PFSK-1 (cell line): ENCODE measurements around the gene NEGR1.

ENCODE experiments used
- FOXP2 ChIP-seq: optimal IDR thresholded peaks from 2 replicates; pipeline ENCODE3; 2011; ENCODE audit warnings: borderline replicate concordance, control low read depth, inconsistent platforms; ENCODE audit not compliant: insufficient read depth; ENCODE audit errors: extremely low read length, extremely low read depth
- POLR2AphosphoS5 ChIP-seq: IDR thresholded peaks from 2 replicates; pipeline ENCODE4 v1.6.1; 2012; ENCODE audit warnings: low read depth, mild to moderate bottlenecking, control low read depth, low read length, moderate library complexity
- SIN3A ChIP-seq: IDR thresholded peaks from 2 replicates; pipeline ENCODE4 v1.6.1; 2012; ENCODE audit warnings: mild to moderate bottlenecking, low read length, moderate library complexity, borderline replicate concordance; ENCODE audit not compliant: insufficient read depth
- TAF1 ChIP-seq: IDR thresholded peaks from 2 replicates; pipeline ENCODE4 v1.6.1; 2012; ENCODE audit warnings: low read length, control low read depth, borderline replicate concordance; ENCODE audit not compliant: insufficient read depth
- TF ChIP-seq, protein P1 (sequence below), 2 experiments: IDR thresholded peaks; 2 replicates each; pipeline versions ENCODE4 v1.6.1 to v1.8.0; 2011 to 2012; ENCODE audit warnings: low read depth in 2 of 2, low read length in 2 of 2, control low read depth in 1 of 2, inconsistent platforms in 1 of 2, mild to moderate bottlenecking in 1 of 2, moderate library complexity in 1 of 2; ENCODE audit not compliant: insufficient read depth in 1 of 2

Gene NEGR1

DNA sequence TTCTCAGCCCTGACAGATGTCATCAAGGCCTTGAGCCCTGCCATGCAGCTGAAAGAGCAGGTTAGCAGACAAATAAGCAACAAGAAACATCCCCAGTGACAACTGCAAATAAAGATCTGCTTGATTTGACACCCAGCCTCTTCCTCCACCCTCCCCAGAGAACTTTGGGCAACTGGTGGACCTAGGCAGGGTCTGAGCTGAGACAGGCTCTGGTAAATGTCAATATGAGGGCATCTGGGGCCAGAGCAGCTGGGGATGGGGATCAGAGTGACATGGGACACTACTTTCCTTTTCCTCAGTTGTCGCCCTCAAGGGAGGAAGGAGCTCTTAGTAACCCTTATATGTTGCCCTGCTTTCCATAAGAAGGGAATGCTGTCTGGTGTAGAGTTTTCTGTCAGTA is 544.1 kb downstream of the NEGR1 start:
- TF ChIP-seq, protein P1, sequence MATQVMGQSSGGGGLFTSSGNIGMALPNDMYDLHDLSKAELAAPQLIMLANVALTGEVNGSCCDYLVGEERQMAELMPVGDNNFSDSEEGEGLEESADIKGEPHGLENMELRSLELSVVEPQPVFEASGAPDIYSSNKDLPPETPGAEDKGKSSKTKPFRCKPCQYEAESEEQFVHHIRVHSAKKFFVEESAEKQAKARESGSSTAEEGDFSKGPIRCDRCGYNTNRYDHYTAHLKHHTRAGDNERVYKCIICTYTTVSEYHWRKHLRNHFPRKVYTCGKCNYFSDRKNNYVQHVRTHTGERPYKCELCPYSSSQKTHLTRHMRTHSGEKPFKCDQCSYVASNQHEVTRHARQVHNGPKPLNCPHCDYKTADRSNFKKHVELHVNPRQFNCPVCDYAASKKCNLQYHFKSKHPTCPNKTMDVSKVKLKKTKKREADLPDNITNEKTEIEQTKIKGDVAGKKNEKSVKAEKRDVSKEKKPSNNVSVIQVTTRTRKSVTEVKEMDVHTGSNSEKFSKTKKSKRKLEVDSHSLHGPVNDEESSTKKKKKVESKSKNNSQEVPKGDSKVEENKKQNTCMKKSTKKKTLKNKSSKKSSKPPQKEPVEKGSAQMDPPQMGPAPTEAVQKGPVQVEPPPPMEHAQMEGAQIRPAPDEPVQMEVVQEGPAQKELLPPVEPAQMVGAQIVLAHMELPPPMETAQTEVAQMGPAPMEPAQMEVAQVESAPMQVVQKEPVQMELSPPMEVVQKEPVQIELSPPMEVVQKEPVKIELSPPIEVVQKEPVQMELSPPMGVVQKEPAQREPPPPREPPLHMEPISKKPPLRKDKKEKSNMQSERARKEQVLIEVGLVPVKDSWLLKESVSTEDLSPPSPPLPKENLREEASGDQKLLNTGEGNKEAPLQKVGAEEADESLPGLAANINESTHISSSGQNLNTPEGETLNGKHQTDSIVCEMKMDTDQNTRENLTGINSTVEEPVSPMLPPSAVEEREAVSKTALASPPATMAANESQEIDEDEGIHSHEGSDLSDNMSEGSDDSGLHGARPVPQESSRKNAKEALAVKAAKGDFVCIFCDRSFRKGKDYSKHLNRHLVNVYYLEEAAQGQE (IDR thresholded peaks at IDR 0.05; ENCODE audit: insufficient read depth in 1 of 2, low read depth in 2 of 2, low read length in 2 of 2): no peak

DNA sequence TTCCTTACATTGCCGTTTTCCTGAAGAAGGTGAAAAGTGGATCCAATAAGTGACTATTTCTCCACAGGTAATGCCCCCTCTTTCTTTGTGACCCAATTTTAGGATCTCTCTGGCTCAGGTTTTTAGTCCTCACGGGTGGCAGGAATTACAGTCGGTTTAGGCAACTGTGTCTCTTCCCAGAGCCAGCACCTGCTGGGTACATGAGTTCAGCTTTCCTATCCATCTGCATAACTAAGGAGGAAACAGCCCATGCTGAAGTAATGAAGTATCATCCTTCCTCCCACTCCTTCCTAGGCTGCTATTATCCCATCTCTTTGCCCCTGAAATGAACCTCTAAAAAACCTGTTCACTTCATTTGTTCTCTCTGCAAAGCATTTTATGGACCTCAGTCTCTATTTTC is 544.6 kb downstream of the NEGR1 start:
- no peak for TF ChIP-seq SIN3A
- TF ChIP-seq, protein P1 (IDR thresholded peaks at IDR 0.05; ENCODE audit: insufficient read depth in 1 of 2, low read depth in 2 of 2, low read length in 2 of 2): no peak
- no peak for TF ChIP-seq POLR2AphosphoS5
- no peak for TF ChIP-seq TAF1
- no peak for TF ChIP-seq FOXP2

DNA sequence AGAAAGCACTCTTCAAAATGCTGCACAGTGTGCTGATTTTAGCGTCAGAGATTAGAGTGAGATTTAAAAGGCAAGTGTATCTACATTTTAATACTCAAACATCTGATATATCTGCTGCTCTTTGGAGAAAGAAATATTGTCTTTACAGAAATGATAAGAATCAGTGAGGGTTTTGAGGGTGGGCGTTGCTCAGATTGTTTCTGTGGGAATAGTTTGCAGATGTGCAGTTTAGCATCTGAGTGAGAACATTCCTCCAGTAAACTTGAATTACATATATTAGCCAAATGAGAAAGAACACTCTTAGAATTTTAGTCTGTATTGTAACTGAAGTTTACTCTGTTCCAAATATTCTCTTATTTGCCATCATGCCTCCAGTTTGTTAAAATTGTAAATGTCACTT is 549.2 kb downstream of the NEGR1 start:
- no peak for TF ChIP-seq POLR2AphosphoS5
- TF ChIP-seq TAF1: no peak
- TF ChIP-seq, protein P1 (IDR thresholded peaks at IDR 0.05; ENCODE audit: insufficient read depth in 1 of 2, low read depth in 2 of 2, low read length in 2 of 2): no peak
- no peak for TF ChIP-seq SIN3A
- no peak for TF ChIP-seq FOXP2

DNA sequence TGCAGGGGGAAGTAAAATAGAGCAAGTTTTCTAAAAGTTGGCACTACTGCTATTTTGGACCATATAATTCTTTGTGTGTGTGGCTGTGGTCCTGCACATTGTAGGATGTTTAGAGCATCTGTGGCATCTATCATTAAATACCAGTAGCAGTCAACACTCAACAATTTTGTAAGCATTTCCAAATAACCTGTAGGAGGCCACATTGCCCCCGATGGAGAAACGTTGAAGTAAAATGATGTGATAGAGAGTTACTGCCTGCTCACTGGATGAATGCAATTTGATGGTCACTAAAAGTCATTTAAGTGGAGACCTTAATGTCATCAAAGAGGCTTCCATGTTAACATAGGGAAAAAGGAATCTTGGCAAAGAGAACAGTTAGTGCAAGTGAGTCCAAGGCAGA is 560.8 kb downstream of the NEGR1 start:
- TF ChIP-seq SIN3A (no peak), TAF1 (no peak), FOXP2 (no peak), POLR2AphosphoS5 (no peak)
- TF ChIP-seq, protein P1 (IDR thresholded peaks at IDR 0.05; ENCODE audit: insufficient read depth in 1 of 2, low read depth in 2 of 2, low read length in 2 of 2): no peak

DNA sequence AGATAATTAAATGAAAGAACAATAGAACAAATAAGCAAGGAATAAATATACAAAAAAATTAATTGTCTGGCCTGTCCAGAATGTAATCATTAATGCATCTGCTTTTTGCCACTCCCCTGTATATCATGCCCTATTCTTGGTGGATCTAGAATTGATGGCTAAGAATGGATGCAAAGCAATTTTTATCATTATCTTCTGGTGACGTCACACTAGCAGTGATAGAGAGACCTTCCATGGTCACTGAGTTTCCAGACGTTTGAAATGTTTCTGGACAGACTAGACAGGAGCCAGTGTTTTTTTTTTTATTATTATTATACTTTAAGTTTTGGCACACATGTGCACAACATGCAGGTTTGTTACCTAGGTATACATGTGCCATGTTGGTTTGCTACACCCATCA is 563.0 kb downstream of the NEGR1 start:
- TF ChIP-seq SIN3A (no peak), TAF1 (no peak), POLR2AphosphoS5 (no peak), FOXP2 (no peak)
- TF ChIP-seq, protein P1 (IDR thresholded peaks at IDR 0.05; ENCODE audit: insufficient read depth in 1 of 2, low read depth in 2 of 2, low read length in 2 of 2): no peak
